Thoracic aorta (tissue), 2 donors: ENCODE measurements around the gene ADIPOR2. TPM values are rescaled to one million over a fixed set of nuclear protein-coding genes. Genes with fewer than 3 reads are reported as not detected.

Source experiments
- ATAC-seq: fragments of 150-250 bp; one replicate; pipeline ENCODE4 v1.8.0; 2017; ENCODE audit warnings: low read depth; ENCODE audit not compliant: insufficient number of reproducible peaks, low FRiP score
- DNase-seq: peaks from one replicate; pipeline ENCODE4 v3.0.0-alpha.2; 2020; ENCODE audit warnings: low spot score
- H3K27ac ChIP-seq, 2 donors: fragments of 200-600 bp; sonication (generic); 1 replicate in 1 of 2; 2 replicates in 1 of 2; pipeline ENCODE4 v1.5.1; 2016; ENCODE audit warnings: mild to moderate bottlenecking in 2 of 2, moderate library complexity in 2 of 2
- H3K27me3 ChIP-seq: fragments of 200-600 bp; sonication (generic); replicated peaks from 2 replicates; pipeline ENCODE4 v1.6.0; 2016; ENCODE audit warnings: mild to moderate bottlenecking; ENCODE audit not compliant: insufficient read depth
- H3K36me3 ChIP-seq: fragments of 200-600 bp; sonication (generic); one replicate; pipeline ENCODE4 v1.5.1; 2016
- H3K4me1 ChIP-seq, 2 donors: fragments of 200-600 bp; sonication (generic); 1 replicate in 1 of 2; 2 replicates in 1 of 2; pipeline versions ENCODE4 v1.5.1 to v1.6.0; 2016; ENCODE audit warnings: low read depth in 2 of 2, mild to moderate bottlenecking in 1 of 2; ENCODE audit not compliant: control insufficient read depth in 1 of 2
- H3K4me3 ChIP-seq: fragments of 200-600 bp; sonication (generic); 2 replicates; pipeline ENCODE4 v1.5.1; 2016; ENCODE audit warnings: mild to moderate bottlenecking
- H3K9me3 ChIP-seq: fragments of 200-600 bp; sonication (generic); 2 replicates; pipeline ENCODE4 v1.5.1; 2016
- total RNA-seq, 2 donors: library from RNA; depleted of rRNA; stranded (reverse); fragments of >200 nt; gene quantifications; one replicate each; pipeline versions ENCODE4 v1.1.0 to v1.2.3, GENCODE V29; 2016
- TF ChIP-seq, protein P1 (sequence below): fragments of 200-600 bp; sonication (generic); IDR thresholded peaks from one replicate; pipeline ENCODE4 v1.5.1; 2019; ENCODE audit warnings: antibody characterized with exemption

Gene ADIPOR2
- total RNA-seq, 2 donors from 2014 or later, result 24.2 to 43.0 TPM

DNA sequence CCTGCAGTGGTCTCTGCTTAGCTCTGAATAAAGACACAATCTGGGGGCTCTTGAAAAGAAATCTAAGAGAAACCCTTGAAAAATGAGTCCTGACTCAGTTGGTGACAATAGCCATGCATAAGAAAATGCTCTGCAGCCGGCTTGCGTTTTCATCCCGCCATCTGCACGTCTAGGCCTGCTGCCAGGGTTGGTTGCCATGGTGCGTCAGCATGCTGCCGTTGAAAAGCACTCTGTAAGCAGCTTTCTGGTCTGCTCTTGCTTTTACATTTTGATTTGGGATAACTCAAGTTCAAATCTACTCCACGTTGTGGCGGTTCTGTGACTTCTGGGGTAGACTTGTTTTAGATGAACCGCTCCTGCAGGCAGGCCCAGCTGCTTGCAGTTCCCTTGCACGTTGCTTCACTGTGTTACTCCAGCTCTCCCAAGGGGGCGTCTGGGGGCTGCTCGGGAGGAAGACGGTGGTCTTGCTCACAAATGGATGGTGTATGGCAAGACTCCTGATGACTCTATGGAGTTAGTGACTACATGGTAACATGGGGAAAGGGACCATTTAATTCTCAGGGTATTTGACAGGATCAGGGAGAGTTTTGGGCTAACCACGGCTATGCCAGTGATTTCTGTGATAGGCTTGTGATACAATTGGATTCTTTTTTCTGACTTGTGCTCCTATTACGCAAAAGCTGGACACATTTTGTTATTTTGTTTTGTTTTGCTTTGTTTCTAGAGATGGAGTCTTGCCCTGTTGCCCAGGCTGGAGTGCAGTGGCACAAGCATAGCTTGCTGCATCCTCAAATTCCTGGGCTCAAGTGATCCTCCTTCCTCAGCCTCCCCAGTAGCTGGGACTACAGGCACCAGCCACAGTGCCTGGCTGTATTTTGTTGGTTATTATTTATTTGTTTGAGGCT is 46.1 kb upstream of the ADIPOR2 start:
- Histone ChIP-seq H3K36me3 (no peaks in the 10 kb centered on the region), H3K4me1 (peaks cover 11 to 14% of the 10 kb centered on the region in 2 donors), H3K9me3 (no peaks in the 10 kb centered on the region), H3K27me3 (no peaks in the 10 kb centered on the region), H3K4me3 (no peak overlapping the region), H3K27ac (no peak overlapping the region)
- no peak for ATAC-seq
- no peak for DNase-seq
- TF ChIP-seq, protein P1, sequence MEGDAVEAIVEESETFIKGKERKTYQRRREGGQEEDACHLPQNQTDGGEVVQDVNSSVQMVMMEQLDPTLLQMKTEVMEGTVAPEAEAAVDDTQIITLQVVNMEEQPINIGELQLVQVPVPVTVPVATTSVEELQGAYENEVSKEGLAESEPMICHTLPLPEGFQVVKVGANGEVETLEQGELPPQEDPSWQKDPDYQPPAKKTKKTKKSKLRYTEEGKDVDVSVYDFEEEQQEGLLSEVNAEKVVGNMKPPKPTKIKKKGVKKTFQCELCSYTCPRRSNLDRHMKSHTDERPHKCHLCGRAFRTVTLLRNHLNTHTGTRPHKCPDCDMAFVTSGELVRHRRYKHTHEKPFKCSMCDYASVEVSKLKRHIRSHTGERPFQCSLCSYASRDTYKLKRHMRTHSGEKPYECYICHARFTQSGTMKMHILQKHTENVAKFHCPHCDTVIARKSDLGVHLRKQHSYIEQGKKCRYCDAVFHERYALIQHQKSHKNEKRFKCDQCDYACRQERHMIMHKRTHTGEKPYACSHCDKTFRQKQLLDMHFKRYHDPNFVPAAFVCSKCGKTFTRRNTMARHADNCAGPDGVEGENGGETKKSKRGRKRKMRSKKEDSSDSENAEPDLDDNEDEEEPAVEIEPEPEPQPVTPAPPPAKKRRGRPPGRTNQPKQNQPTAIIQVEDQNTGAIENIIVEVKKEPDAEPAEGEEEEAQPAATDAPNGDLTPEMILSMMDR, result no peak

DNA sequence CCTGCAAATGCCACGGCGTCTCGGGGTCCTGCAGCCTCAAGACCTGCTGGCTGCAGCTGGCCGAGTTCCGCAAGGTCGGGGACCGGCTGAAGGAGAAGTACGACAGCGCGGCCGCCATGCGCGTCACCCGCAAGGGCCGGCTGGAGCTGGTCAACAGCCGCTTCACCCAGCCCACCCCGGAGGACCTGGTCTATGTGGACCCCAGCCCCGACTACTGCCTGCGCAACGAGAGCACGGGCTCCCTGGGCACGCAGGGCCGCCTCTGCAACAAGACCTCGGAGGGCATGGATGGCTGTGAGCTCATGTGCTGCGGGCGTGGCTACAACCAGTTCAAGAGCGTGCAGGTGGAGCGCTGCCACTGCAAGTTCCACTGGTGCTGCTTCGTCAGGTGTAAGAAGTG is 45.1 kb upstream of the ADIPOR2 start:
- TF ChIP-seq, protein P1, result no peak
- H3K27ac ChIP-seq, result no peak overlapping the region
- no peaks in the 10 kb centered on the region for H3K27me3 ChIP-seq
- no peaks in the 10 kb centered on the region for H3K36me3 ChIP-seq
- peaks cover 11 to 23% of the 10 kb centered on the region in 2 donors for H3K4me1 ChIP-seq
- no peak for DNase-seq
- no peak for ATAC-seq
- no peak overlapping the region for H3K4me3 ChIP-seq
- H3K9me3 ChIP-seq, result no peaks in the 10 kb centered on the region

DNA sequence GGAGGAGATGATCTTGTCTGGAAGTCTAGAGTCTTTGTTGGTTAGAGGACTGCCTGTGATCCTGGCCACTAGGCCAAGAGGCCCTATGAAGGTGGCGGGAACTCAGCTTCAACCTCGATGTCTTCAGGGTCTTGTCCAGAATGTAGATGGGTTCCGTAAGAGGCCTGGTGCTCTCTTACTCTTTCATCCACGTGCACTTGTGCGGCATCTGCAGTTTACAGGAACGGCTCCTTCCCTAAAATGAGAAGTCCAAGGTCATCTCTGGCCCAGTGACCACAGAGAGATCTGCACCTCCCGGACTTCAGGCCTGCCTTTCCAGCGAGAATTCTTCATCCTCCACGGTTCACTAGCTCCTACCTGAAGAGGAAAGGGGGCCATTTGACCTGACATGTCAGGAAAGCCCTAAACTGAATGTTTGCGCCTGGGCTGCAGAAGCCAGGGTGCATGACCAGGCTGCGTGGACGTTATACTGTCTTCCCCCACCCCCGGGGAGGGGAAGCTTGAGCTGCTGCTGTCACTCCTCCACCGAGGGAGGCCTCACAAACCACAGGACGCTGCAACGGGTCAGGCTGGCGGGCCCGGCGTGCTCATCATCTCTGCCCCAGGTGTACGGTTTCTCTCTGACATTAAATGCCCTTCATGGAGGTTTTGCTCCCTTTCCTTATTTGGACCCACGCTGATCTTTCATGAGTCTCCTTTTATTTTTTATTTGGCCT is 44.1 kb upstream of the ADIPOR2 start:
- Histone ChIP-seq H3K9me3 (no peaks in the 10 kb centered on the region), H3K27ac (no peak overlapping the region), H3K27me3 (no peaks in the 10 kb centered on the region), H3K36me3 (no peaks in the 10 kb centered on the region), H3K4me1 (peaks cover 11 to 29% of the 10 kb centered on the region in 2 donors), H3K4me3 (no peak overlapping the region)
- ATAC-seq (no peak), DNase-seq (no peak)
- TF ChIP-seq, protein P1, result no peak

DNA sequence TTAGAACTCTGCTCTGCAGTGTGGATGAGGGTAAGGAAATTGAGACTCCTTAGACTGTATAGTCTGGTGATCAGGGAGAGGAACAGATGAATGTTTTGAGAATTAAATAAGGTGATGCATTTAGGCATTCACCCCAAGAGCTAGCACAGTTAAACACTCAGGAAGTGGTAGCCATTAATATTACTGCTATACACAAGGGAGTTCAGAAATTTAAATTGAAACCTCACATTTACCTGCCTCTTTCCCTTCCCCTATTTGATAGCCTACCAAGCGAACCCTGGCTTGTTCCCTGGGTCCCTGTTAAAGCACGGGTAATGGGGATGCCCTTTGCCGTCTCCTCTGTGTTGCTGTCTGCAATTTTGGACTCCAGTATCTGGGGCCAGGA is 43.6 kb upstream of the ADIPOR2 start:
- no peak overlapping the region for H3K27ac ChIP-seq
- H3K27me3 ChIP-seq, result no peaks in the 10 kb centered on the region

More for the DNA sequence above, 43.6 kb upstream of the ADIPOR2 start:
- TF ChIP-seq, protein P1, result no peak
- no peak for ATAC-seq
- no peaks in the 10 kb centered on the region for H3K9me3 ChIP-seq
- DNase-seq, result no peak
- H3K4me3 ChIP-seq, result no peak overlapping the region
- H3K4me1 ChIP-seq, result peaks cover 11 to 29% of the 10 kb centered on the region in 2 donors
- H3K36me3 ChIP-seq, result no peaks in the 10 kb centered on the region
